Ishikawa (cell line): ENCODE data around the gene FOXE3.

Experiments used
- CEBPB ChIP-seq: IDR thresholded peaks from 2 replicates; pipeline ENCODE4 v1.6.1; 2012
- EGR1 ChIP-seq: IDR thresholded peaks from 2 replicates; pipeline ENCODE4 v1.6.1; 2012
- FOXM1 ChIP-seq: IDR thresholded peaks from 2 replicates; pipeline ENCODE4 v1.6.1; 2012; ENCODE audit warnings: low read depth, borderline replicate concordance
- NFIC ChIP-seq: IDR thresholded peaks from 2 replicates; pipeline ENCODE4 v1.6.1; 2012
- RAD21 ChIP-seq: IDR thresholded peaks from 2 replicates; pipeline ENCODE4 v1.6.1; 2012; ENCODE audit warnings: low read depth
- REST ChIP-seq: IDR thresholded peaks from 2 replicates; pipeline ENCODE4 v1.6.1; 2012; ENCODE audit warnings: low read depth, mild to moderate bottlenecking
- TAF1 ChIP-seq: IDR thresholded peaks from 2 replicates; pipeline ENCODE4 v1.6.1; 2012; ENCODE audit warnings: low read depth, mild to moderate bottlenecking
- TCF12 ChIP-seq: IDR thresholded peaks from 2 replicates; pipeline ENCODE4 v1.6.1; 2012; ENCODE audit warnings: low read depth
- YY1 ChIP-seq: IDR thresholded peaks from 2 replicates; pipeline ENCODE4 v1.6.1; 2012; ENCODE audit warnings: low read depth
- ZBTB7A ChIP-seq: IDR thresholded peaks from 2 replicates; pipeline ENCODE4 v1.6.1; 2012; ENCODE audit warnings: low read depth

DNA sequence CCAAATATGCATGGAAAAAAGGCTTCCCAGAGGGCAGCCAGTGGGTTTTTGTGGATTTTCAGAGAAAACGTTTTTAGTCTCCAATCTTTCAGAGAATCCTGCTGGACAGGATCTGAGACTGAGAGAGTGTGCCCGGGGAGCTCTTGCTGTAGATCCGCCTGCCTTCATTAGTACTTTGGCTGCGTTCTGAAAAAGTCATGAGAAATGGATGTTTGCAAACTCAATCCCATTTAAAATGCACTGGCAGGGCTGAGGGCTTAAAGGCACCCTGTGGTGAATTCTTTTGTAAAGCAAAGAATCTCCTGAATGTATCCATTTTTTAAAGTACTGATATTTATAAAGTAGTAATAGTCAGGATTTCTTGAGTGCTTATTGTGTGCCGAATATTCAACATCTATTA lies 44.0 kb downstream of the FOXE3 start:
- TF ChIP-seq NFIC (no peak), TAF1 (no peak), EGR1 (no peak), REST (no peak), TCF12 (no peak), RAD21 (no peak), ZBTB7A (no peak), FOXM1 (no peak), YY1 (no peak), CEBPB (no peak)
